Bone marrow (tissue), 2 donors: ENCODE data around the gene PARVG.
A peak's percentile ranks its signal among the peaks of the same experiment; 100 is the strongest.

Experiments
- DNase-seq, 2 donors: peaks; one replicate each; lab custom pipeline; 2025; lab: John Stamatoyannopoulos, UW

Gene PARVG

GRCh38 chr22:44181033-44181911 lies 547 bp downstream of the PARVG start:
- DNase-seq, result peak; percentile 31 to 74

- DNase-seq, result no peak
These were observed 1.3 kb downstream of the PARVG start for GRCh38 chr22:44181912-44182587.

- DNase-seq, result peak; percentile 32 to 43
These were observed 2.0 kb downstream of the PARVG start for GRCh38 chr22:44182588-44183286.

DNA sequence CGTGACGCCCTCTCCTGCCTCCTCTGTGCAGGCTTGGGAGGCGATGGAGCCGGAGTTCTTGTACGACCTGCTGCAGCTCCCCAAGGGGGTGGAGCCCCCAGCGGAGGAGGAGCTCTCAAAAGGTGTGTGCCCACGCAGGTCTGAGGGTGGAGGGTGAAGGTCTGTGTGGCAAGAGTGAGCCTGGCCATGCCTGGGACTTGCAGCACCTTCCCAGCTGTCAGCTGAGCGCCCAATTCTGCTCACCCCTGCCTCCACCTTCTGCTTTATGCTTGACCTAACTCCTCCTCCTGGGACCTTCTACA lies 2.5 kb downstream of the PARVG start:
- no peak for DNase-seq

DNA sequence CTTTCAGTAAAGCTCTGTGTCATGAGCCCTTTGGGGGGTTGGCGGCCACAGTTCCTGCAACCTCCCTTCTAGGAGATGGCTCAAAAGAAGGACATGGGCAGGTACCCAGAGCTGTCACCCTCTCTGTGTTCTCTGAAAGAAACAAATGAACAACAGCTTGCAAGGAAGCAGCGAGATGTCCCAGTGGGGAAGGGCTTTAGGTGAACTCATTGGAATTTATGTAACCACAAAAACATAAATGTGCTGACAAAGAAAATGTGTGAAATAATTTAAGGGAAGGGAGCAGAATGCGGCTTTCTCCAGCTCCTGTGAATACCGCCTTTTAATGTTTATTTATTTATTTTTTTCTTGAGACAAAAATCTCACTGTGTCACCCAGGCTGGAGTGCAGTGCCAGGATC lies 3.3 kb downstream of the PARVG start:
- DNase-seq, result no peak

- no peak for DNase-seq
These were observed 4.8 kb downstream of the PARVG start for GRCh38 chr22:44185237-44186120.

GRCh38 chr22:44186121-44186510 lies 5.4 kb downstream of the PARVG start:
- no peak for DNase-seq

- no peak for DNase-seq
These were observed 6.0 kb downstream of the PARVG start for GRCh38 chr22:44186737-44187136.

GRCh38 chr22:44187652-44188230 lies 7.0 kb downstream of the PARVG start:
- no peak for DNase-seq

- DNase-seq, result no peak
These were observed 7.6 kb downstream of the PARVG start for GRCh38 chr22:44188316-44188715.

GRCh38 chr22:44188986-44189630 lies 8.4 kb downstream of the PARVG start:
- no peak for DNase-seq

GRCh38 chr22:44190381-44190976 lies 9.8 kb downstream of the PARVG start:
- no peak for DNase-seq

DNA sequence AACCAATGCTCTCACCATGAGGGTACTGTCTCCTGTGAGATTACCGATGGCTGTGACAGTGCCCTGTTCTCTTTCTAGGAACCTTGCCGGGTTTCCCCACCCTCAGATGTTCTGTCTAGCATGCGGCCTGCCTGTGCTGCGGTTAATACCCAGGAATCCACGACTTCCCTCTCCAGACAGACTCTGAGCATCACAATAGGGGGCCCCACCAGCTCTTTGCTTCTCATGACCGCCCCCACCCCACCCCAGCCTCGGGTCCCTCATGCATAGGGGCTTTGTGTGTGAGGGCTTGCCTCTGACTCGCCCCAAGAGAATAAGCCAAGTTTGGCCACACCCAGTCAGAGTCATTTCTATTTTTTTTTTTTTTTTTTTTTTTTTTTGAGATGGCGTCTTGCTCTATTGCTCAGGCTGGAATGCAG lies 10.3 kb downstream of the PARVG start:
- no peak for DNase-seq

- peak in 1 of 2 donors; percentile 20 for DNase-seq
These were observed 11.5 kb downstream of the PARVG start for GRCh38 chr22:44192098-44192815.

- no peak for DNase-seq
These were observed 12.2 kb downstream of the PARVG start for GRCh38 chr22:44192816-44193534.

- DNase-seq, result no peak
These were observed 12.8 kb downstream of the PARVG start for GRCh38 chr22:44193535-44193891.

DNA sequence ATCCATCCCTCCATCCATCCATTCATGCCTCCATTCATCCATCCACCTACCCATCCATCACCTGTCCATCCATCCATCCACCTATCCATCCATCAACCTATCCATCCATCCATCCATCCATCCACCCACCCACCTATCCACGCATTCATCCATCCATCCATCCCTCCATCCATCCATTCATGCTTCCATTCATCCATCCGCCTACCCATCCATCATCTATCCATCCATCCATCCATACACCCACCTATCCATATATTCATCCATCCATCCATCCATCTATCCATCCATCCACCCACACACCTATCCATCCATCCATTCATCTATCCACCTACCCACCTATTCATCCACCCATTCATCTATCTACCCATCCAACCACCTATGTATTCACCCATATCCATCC lies 13.8 kb downstream of the PARVG start:
- no peak for DNase-seq

DNA sequence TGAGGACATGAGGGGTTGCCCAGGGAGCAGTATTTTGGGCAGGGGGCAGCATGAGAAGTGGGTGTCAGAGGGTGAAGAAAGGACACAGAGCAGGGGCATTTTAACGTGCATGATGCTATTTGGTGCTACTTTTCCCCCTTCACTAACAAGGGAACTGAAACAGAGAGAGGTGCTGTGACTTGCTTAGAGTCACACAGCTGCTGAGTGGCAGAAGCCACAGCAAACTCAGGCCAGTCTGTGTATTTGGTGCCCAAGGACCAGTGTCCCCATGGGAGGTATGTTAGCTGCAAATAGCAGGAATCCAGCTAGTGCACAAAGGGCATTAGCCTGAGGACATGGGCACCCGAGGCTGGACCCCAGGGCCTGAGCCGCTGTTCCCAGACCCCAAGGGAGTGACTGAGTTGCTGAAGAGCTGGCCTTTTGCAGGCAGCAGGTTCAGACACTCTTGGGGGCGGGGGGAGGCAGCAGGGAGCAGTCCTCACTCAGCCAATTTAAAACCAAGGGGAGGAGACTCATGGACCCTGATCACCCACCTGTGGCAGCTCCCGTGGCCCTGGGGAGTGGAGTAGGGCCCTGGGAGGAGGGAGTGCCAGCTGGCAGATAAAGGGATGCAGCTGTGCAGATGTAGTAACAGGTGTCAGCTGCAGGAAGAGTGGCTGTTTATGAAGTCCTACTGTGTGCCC lies 14.6 kb downstream of the PARVG start:
- DNase-seq, result no peak

- no peak for DNase-seq
These were observed 15.5 kb downstream of the PARVG start for GRCh38 chr22:44196241-44196640.
